Smooth muscle cell (in vitro differentiated cells): ENCODE data around the gene A4GNT. TPM values are rescaled to one million over a fixed set of nuclear protein-coding genes. Genes with fewer than 3 reads are reported as not detected.

Experiments used
- DNase-seq: peaks from one replicate; lab custom pipeline; 2025; ENCODE audit not compliant: unreplicated experiment; lab: John Stamatoyannopoulos, UW
- H2AFZ ChIP-seq: fragments of 200-600 bp; sonication (generic); 2 replicates; pipeline ENCODE4 v1.6.0; 2016; ENCODE audit warnings: antibody characterized with exemption, low read depth, mild to moderate bottlenecking
- H3F3A ChIP-seq: fragments of 200-600 bp; sonication (generic); 2 replicates; pipeline ENCODE4 v1.6.0; 2017; ENCODE audit warnings: antibody characterized with exemption, low read depth
- H3K27ac ChIP-seq: fragments of 200-600 bp; sonication (generic); 2 replicates; pipeline ENCODE4 v1.5.1; 2016; ENCODE audit warnings: low read depth, mild to moderate bottlenecking
- H3K27me3 ChIP-seq: fragments of 200-600 bp; sonication (generic); 2 replicates; pipeline ENCODE4 v1.6.1; 2016; ENCODE audit warnings: low read depth, mild to moderate bottlenecking
- H3K36me3 ChIP-seq: fragments of 200-600 bp; sonication (generic); 2 replicates; pipeline ENCODE4 v1.5.1; 2016; ENCODE audit warnings: low read depth
- H3K4me1 ChIP-seq: fragments of 200-600 bp; sonication (generic); 2 replicates; pipeline ENCODE4 v1.5.1; 2016; ENCODE audit warnings: low read depth
- H3K4me2 ChIP-seq: fragments of 200-600 bp; sonication (generic); 2 replicates; pipeline ENCODE4 v1.6.0; 2016; ENCODE audit warnings: mild to moderate bottlenecking
- H3K4me3 ChIP-seq: fragments of 200-600 bp; sonication (generic); 2 replicates; pipeline ENCODE4 v1.5.1; 2016; ENCODE audit warnings: mild to moderate bottlenecking
- H3K79me2 ChIP-seq: fragments of 200-600 bp; sonication (generic); 2 replicates; pipeline ENCODE4 v1.6.0; 2016; ENCODE audit warnings: low read depth, mild to moderate bottlenecking
- H3K9ac ChIP-seq: fragments of 200-600 bp; sonication (generic); 2 replicates; pipeline ENCODE4 v1.6.0; 2016; ENCODE audit warnings: low read depth
- H3K9me3 ChIP-seq: fragments of 200-600 bp; sonication (generic); replicated peaks from 2 replicates; pipeline ENCODE4 v1.5.1; 2016; ENCODE audit warnings: low read depth
- H4K20me1 ChIP-seq: fragments of 200-600 bp; sonication (generic); 2 replicates; pipeline ENCODE4 v1.6.0; 2016; ENCODE audit warnings: low read depth
- WGBS: methylation state at CpG from one replicate; pipeline ENCODE4 v1.1.7; 2016; ENCODE audit warnings: low lambda C conversion rate; 5-methylcytosine and 5-hydroxymethylcytosine counted together
- polyA plus RNA-seq: library from polyadenylated mRNA; unstranded; fragments of >200 nt; fragmentation: Nextera tagmentation; extraction: Ambion mirVana; gene quantifications from 2 replicates; pipeline ENCODE4 v1.2.1, GENCODE V29; 2016
- total RNA-seq: library from RNA; depleted of rRNA; stranded (reverse); fragments of >200 nt; gene quantifications from 2 replicates; pipeline ENCODE4 v1.2.3, GENCODE V29; 2014
- TF ChIP-seq, protein P1 (sequence below): fragments of 200-600 bp; sonication (generic); IDR thresholded peaks from 2 replicates; pipeline ENCODE4 v1.5.1; 2017; ENCODE audit warnings: borderline replicate concordance, mild to moderate bottlenecking, antibody characterized with exemption; ENCODE audit not compliant: insufficient read depth, poor library complexity, severe bottlenecking

A4GNT gene
- total and polyA plus RNA-seq, 2 experiments from 2014 or later = not detected

GRCh38 chr3:138078901-138079344 lies 53.3 kb downstream of the A4GNT start:
- Histone ChIP-seq H2AFZ (no peak overlapping the region), H3K27me3 (no peaks in the 10 kb centered on the region), H3K4me1 (no peaks in the 10 kb centered on the region), H3K36me3 (no peaks in the 10 kb centered on the region), H3K4me2 (peak overlapping the region; percentile 23), H3K9ac (peak overlapping the region; percentile 30), H3F3A (peaks cover 18% of the 10 kb centered on the region), H3K4me3 (no peak overlapping the region), H3K79me2 (peaks cover 7% of the 10 kb centered on the region), H4K20me1 (peaks cover 5% of the 10 kb centered on the region), H3K27ac (peak overlapping the region; percentile 79), H3K9me3 (no peaks in the 10 kb centered on the region)
- WGBS = 10% methylated on average over 1 of the region's 1 CpG
- TF ChIP-seq, protein P1, sequence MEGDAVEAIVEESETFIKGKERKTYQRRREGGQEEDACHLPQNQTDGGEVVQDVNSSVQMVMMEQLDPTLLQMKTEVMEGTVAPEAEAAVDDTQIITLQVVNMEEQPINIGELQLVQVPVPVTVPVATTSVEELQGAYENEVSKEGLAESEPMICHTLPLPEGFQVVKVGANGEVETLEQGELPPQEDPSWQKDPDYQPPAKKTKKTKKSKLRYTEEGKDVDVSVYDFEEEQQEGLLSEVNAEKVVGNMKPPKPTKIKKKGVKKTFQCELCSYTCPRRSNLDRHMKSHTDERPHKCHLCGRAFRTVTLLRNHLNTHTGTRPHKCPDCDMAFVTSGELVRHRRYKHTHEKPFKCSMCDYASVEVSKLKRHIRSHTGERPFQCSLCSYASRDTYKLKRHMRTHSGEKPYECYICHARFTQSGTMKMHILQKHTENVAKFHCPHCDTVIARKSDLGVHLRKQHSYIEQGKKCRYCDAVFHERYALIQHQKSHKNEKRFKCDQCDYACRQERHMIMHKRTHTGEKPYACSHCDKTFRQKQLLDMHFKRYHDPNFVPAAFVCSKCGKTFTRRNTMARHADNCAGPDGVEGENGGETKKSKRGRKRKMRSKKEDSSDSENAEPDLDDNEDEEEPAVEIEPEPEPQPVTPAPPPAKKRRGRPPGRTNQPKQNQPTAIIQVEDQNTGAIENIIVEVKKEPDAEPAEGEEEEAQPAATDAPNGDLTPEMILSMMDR = no peak
- no peak for DNase-seq

- peaks cover 7% of the 10 kb centered on the region for H3K79me2 ChIP-seq
- DNase-seq = no peak
- no peak overlapping the region for H3K4me3 ChIP-seq
- H3K9ac ChIP-seq = peak overlapping the region; percentile 30
- H3K4me2 ChIP-seq = no peak overlapping the region
- 82% methylated on average over 4 of the region's 4 CpGs for WGBS
- H4K20me1 ChIP-seq = peaks cover 5% of the 10 kb centered on the region
- no peak overlapping the region for H2AFZ ChIP-seq
- peak overlapping the region; percentile 79 for H3K27ac ChIP-seq
- TF ChIP-seq, protein P1 = no peak
- H3K36me3 ChIP-seq = no peaks in the 10 kb centered on the region
- no peaks in the 10 kb centered on the region for H3K9me3 ChIP-seq
- H3K4me1 ChIP-seq = no peaks in the 10 kb centered on the region
- no peaks in the 10 kb centered on the region for H3K27me3 ChIP-seq
- H3F3A ChIP-seq = peaks cover 9% of the 10 kb centered on the region
These were observed 54.1 kb downstream of the A4GNT start for GRCh38 chr3:138078096-138078495.

Other genes starting within 250 kb of the A4GNT start
- gene CLDN18, start 122.2 kb downstream of the A4GNT start, total RNA-seq = not detected in 2 replicates
- 0.11 and 0.66 TPM in 2 replicates for gene CLDN18, start 122.2 kb downstream of the A4GNT start, polyA plus RNA-seq
- gene DZIP1L, start 16.8 kb downstream of the A4GNT start, total RNA-seq = 11.3 and 29.9 TPM in 2 replicates
- gene DZIP1L, start 16.8 kb downstream of the A4GNT start, polyA plus RNA-seq = 7.8 and 12.1 TPM in 2 replicates
- 15.1 and 17.4 TPM in 2 replicates for gene DBR1, start 42.5 kb upstream of the A4GNT start, total RNA-seq
- 10.9 and 13.8 TPM in 2 replicates for gene DBR1, start 42.5 kb upstream of the A4GNT start, polyA plus RNA-seq
- 39.3 and 48.6 TPM in 2 replicates for gene ARMC8, start 54.9 kb upstream of the A4GNT start, total RNA-seq
- 22.6 and 29.2 TPM in 2 replicates for gene ARMC8, start 54.9 kb upstream of the A4GNT start, polyA plus RNA-seq
- gene NME9, start 197.5 kb upstream of the A4GNT start, total RNA-seq = not detected in 2 replicates
- gene NME9, start 197.5 kb upstream of the A4GNT start, polyA plus RNA-seq = 0.86 TPM in 1 of 2 replicates, not detected in the other
- gene MRAS, start 216.2 kb upstream of the A4GNT start, total RNA-seq = 33.9 and 60.5 TPM in 2 replicates
- gene MRAS, start 216.2 kb upstream of the A4GNT start, polyA plus RNA-seq = 43.0 and 44.9 TPM in 2 replicates